ENCODE results near the gene MRFAP1. TPM values are rescaled to one million over a fixed set of nuclear protein-coding genes. Genes with fewer than 3 reads are reported as not detected.

Gene MRFAP1
- total RNA-seq, 2 donors from 2014 or later = 131 to 243 TPM

GRCh38 chr4:6634746-6635145 lies 5.7 kb upstream of the MRFAP1 start:
- DNase-seq (ENCODE audit: low spot score) = no peak
- H3K27ac ChIP-seq = no peak overlapping the region
- peaks cover 0 to 3% of the 10 kb centered on the region in 2 donors for H3K4me1 ChIP-seq (ENCODE audit: control insufficient read depth in 1 of 2, low read depth in 2 of 2)
- H3K36me3 ChIP-seq = no peaks in the 10 kb centered on the region
- ATAC-seq (ENCODE audit: insufficient number of reproducible peaks, low FRiP score, low read depth) = no peak
- TF ChIP-seq, protein P1, sequence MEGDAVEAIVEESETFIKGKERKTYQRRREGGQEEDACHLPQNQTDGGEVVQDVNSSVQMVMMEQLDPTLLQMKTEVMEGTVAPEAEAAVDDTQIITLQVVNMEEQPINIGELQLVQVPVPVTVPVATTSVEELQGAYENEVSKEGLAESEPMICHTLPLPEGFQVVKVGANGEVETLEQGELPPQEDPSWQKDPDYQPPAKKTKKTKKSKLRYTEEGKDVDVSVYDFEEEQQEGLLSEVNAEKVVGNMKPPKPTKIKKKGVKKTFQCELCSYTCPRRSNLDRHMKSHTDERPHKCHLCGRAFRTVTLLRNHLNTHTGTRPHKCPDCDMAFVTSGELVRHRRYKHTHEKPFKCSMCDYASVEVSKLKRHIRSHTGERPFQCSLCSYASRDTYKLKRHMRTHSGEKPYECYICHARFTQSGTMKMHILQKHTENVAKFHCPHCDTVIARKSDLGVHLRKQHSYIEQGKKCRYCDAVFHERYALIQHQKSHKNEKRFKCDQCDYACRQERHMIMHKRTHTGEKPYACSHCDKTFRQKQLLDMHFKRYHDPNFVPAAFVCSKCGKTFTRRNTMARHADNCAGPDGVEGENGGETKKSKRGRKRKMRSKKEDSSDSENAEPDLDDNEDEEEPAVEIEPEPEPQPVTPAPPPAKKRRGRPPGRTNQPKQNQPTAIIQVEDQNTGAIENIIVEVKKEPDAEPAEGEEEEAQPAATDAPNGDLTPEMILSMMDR (IDR thresholded peaks at IDR 0.05) = no peak
- H3K27me3 ChIP-seq (replicated peaks; ENCODE audit: insufficient read depth) = no peaks in the 10 kb centered on the region
- no peak overlapping the region for H3K4me3 ChIP-seq
- no peaks in the 10 kb centered on the region for H3K9me3 ChIP-seq

GRCh38 chr4:6639137-6639680 lies 1.3 kb upstream of the MRFAP1 start:
- no peak overlapping the region for H3K27ac ChIP-seq
- no peak for DNase-seq (ENCODE audit: low spot score)
- H3K36me3 ChIP-seq = peaks cover 5% of the 10 kb centered on the region
- H3K9me3 ChIP-seq = no peaks in the 10 kb centered on the region
- no peak for ATAC-seq (ENCODE audit: insufficient number of reproducible peaks, low FRiP score, low read depth)
- TF ChIP-seq, protein P1 (IDR thresholded peaks at IDR 0.05) = no peak
- H3K4me3 ChIP-seq = no peak overlapping the region
- peaks cover 14 to 31% of the 10 kb centered on the region in 2 donors for H3K4me1 ChIP-seq (ENCODE audit: control insufficient read depth in 1 of 2, low read depth in 2 of 2)
- H3K27me3 ChIP-seq (replicated peaks; ENCODE audit: insufficient read depth) = no peaks in the 10 kb centered on the region

GRCh38 chr4:6641164-6641970 lies 882 bp downstream of the MRFAP1 start:
- Histone ChIP-seq H3K36me3 (peaks cover 5% of the 10 kb centered on the region), H3K27me3 (replicated peaks; ENCODE audit: insufficient read depth) (no peaks in the 10 kb centered on the region), H3K9me3 (no peaks in the 10 kb centered on the region), H3K4me3 (peak overlapping the region; percentile 99), H3K4me1 (ENCODE audit: control insufficient read depth in 1 of 2, low read depth in 2 of 2) (peaks cover 14 to 31% of the 10 kb centered on the region in 2 donors), H3K27ac (peak overlapping the region; percentile 96 to 98)
- no peak for DNase-seq (ENCODE audit: low spot score)
- TF ChIP-seq, protein P1 (IDR thresholded peaks at IDR 0.05) = no peak
- ATAC-seq (ENCODE audit: insufficient number of reproducible peaks, low FRiP score, low read depth) = peak; percentile 77

DNA sequence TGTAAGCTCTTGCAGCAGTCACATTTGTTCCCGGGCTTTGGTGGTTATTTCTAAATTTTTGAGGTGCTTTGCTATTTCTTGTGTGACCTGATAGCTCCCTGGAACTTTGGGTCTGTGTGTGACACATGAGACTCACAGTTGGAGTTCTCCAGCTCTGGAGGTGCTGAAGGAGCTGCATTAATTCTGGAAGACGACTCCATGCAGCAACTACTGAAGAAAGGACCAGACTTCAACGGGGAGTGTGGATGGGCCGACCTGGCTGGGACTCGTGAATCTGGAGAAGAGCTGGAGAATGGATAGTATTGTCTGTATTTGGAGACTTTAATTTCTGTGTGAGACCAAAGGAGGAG lies 1.5 kb downstream of the MRFAP1 start:
- peak overlapping the region; percentile 96 to 98 for H3K27ac ChIP-seq
- TF ChIP-seq, protein P1 (IDR thresholded peaks at IDR 0.05) = no peak

DNA sequence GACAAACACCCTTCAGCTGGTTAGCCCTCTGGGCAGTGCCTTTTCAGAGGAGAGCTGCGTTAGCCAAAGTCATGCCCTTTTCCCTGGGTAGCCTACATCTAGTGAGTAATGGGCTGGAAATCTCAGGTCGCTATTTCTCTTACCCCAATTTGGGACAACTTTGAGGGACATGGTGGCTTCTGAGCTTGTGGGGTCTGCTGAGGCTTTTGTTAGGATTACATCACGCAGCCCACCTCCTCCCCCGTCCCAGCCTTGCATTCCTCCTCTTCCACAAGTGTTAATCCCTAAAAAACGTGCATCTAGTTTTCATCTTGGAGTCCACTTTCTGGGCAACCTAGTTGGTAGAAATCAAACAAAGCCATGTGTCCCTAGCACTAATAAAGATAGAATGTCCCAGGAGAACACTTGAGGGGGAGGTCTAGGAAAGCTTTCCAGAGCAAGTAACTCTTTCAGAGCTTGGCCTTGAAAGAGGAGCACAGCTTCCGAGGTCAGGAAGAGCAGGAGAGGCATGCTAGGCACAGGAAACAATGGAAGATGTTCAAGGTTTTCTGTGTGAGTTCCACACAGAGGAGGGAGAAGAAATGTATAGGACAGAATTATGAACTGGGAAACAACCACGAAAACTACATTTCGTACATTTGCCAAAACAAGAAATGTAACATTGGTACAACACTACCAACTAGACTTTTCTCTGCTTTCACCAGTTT lies 2.8 kb downstream of the MRFAP1 start:
- H3K27ac ChIP-seq = no peak overlapping the region
- DNase-seq (ENCODE audit: low spot score) (no peak), ATAC-seq (ENCODE audit: insufficient number of reproducible peaks, low FRiP score, low read depth) (no peak)
- no peaks in the 10 kb centered on the region for H3K27me3 ChIP-seq (replicated peaks; ENCODE audit: insufficient read depth)
- H3K36me3 ChIP-seq = peaks cover 5% of the 10 kb centered on the region
- H3K9me3 ChIP-seq = no peaks in the 10 kb centered on the region
- H3K4me1 ChIP-seq (ENCODE audit: control insufficient read depth in 1 of 2, low read depth in 2 of 2) = peaks cover 14 to 31% of the 10 kb centered on the region in 2 donors
- H3K4me3 ChIP-seq = no peak overlapping the region
- TF ChIP-seq, protein P1 (IDR thresholded peaks at IDR 0.05) = no peak

More for the DNA sequence above, 1.5 kb downstream of the MRFAP1 start:
- ATAC-seq (ENCODE audit: insufficient number of reproducible peaks, low FRiP score, low read depth) (no peak), DNase-seq (ENCODE audit: low spot score) (no peak)
- Histone ChIP-seq H3K36me3 (peaks cover 5% of the 10 kb centered on the region), H3K4me3 (peak overlapping the region; percentile 99), H3K4me1 (ENCODE audit: control insufficient read depth in 1 of 2, low read depth in 2 of 2) (peaks cover 14 to 31% of the 10 kb centered on the region in 2 donors), H3K27me3 (replicated peaks; ENCODE audit: insufficient read depth) (no peaks in the 10 kb centered on the region), H3K9me3 (no peaks in the 10 kb centered on the region)
